NT2/D1 (cell line): ENCODE data around the gene CDYL.

Experiments
- SUZ12 ChIP-seq: IDR thresholded peaks from 2 replicates; pipeline ENCODE4 v1.6.1; 2011; ENCODE audit not compliant: insufficient read length, insufficient read depth; ENCODE audit errors: extremely low read depth
- YY1 ChIP-seq: IDR thresholded peaks from 2 replicates; pipeline ENCODE4 v1.6.1; 2011; ENCODE audit not compliant: insufficient read length, insufficient read depth
- ZNF274 ChIP-seq: IDR thresholded peaks from 2 replicates; pipeline ENCODE4 v1.6.1; 2011; ENCODE audit warnings: mild to moderate bottlenecking, low read depth, low read length

DNA sequence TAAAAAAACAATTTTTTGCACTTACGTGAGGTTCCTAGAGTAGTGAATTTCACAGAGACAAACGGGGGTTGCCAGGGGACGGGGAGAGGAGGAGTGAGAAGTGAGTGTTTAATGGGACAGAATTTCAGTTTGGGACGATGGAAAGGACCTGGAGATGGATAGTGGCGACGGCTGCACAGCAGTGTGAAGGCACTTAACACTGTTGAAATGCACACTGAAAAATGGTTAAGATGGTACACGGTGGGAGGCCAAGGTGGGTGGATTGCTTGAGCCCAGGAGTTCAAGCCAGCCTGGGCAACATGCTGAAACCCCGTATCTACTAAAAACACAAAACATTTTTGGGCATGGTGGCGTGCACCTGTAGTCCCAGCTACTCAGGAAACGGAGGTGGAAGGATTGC is 196.2 kb downstream of the CDYL start:
- TF ChIP-seq YY1: no peak
- no peak for TF ChIP-seq SUZ12
- no peak for TF ChIP-seq ZNF274
